Loucy (cell line): Measurements from ENCODE around the gene HUNK.

Experiments
- H2AFZ ChIP-seq: fragments of 200-600 bp; sonication (generic); 2 replicates; pipeline ENCODE4 v1.6.0; 2016; ENCODE audit warnings: antibody characterized with exemption, mild to moderate bottlenecking, low read length, moderate library complexity
- H3F3A ChIP-seq: fragments of 200-600 bp; 2 replicates; pipeline ENCODE4 v1.6.0; 2016; ENCODE audit warnings: antibody characterized with exemption, low read depth, mild to moderate bottlenecking
- H3K27me3 ChIP-seq: fragments of 200-600 bp; sonication (generic); 2 replicates; pipeline ENCODE4 v1.6.1; 2014; ENCODE audit warnings: low read length, mild to moderate bottlenecking; ENCODE audit not compliant: insufficient read depth, poor library complexity, severe bottlenecking
- H3K36me3 ChIP-seq: fragments of 200-600 bp; sonication (generic); 2 replicates; pipeline ENCODE4 v1.6.1; 2016; ENCODE audit warnings: low read length; ENCODE audit not compliant: insufficient read depth
- H3K4me1 ChIP-seq: fragments of 200-600 bp; sonication (generic); 2 replicates; pipeline ENCODE4 v1.5.1; 2014; ENCODE audit warnings: low read length, mild to moderate bottlenecking; ENCODE audit not compliant: insufficient read depth, poor library complexity, severe bottlenecking
- H3K4me2 ChIP-seq: fragments of 200-600 bp; sonication (generic); 2 replicates; pipeline ENCODE4 v1.6.0; 2014; ENCODE audit warnings: antibody characterized with exemption, low read length, low read depth, mild to moderate bottlenecking; ENCODE audit not compliant: poor library complexity, severe bottlenecking
- H3K4me3 ChIP-seq: fragments of 200-600 bp; sonication (generic); 2 replicates; pipeline ENCODE4 v1.5.1; 2014; ENCODE audit warnings: low read length, mild to moderate bottlenecking, mixed read lengths; ENCODE audit not compliant: poor library complexity, severe bottlenecking
- H3K79me2 ChIP-seq: fragments of 200-600 bp; sonication (generic); 2 replicates; pipeline ENCODE4 v1.6.1; 2014; ENCODE audit warnings: low read length; ENCODE audit not compliant: insufficient read depth
- H3K9ac ChIP-seq: fragments of 200-600 bp; sonication (generic); 2 replicates; pipeline ENCODE4 v1.6.0; 2014; ENCODE audit warnings: mild to moderate bottlenecking, low read depth, low read length, moderate library complexity; ENCODE audit not compliant: poor library complexity, severe bottlenecking
- H3K9me2 ChIP-seq: fragments of 200-600 bp; sonication (generic); replicated peaks from 2 replicates; pipeline ENCODE4 v1.6.1; 2016; ENCODE audit warnings: low read depth, low read length, mixed read lengths
- H3K9me3 ChIP-seq: fragments of 200-600 bp; sonication (generic); 2 replicates; pipeline ENCODE4 v1.6.1; 2014; ENCODE audit warnings: mild to moderate bottlenecking, antibody characterized with exemption, low read length, low read depth; ENCODE audit not compliant: insufficient read depth
- H4K20me1 ChIP-seq: fragments of 200-600 bp; sonication (generic); 2 replicates; pipeline ENCODE4 v1.6.0; 2014; ENCODE audit warnings: antibody characterized with exemption, low read length, mild to moderate bottlenecking; ENCODE audit not compliant: insufficient read depth, poor library complexity, severe bottlenecking
- EZH2phosphoT487 ChIP-seq: fragments of 200-600 bp; IDR thresholded peaks from 2 replicates; pipeline ENCODE4 v1.6.1; 2018; ENCODE audit warnings: antibody characterized with exemption, mild to moderate bottlenecking, moderate library complexity, borderline replicate concordance
- TF ChIP-seq, protein P1 (sequence below): fragments of 200-600 bp; sonication (generic); conservative IDR thresholded peaks from 2 replicates; pipeline ENCODE4 v1.5.1; 2014; ENCODE audit warnings: mild to moderate bottlenecking, antibody characterized with exemption, low read length

Gene HUNK

GRCh38 chr21:31898933-31899630 is 26.3 kb downstream of the HUNK start:
- no peak overlapping the region for H2AFZ ChIP-seq
- H3K4me1 ChIP-seq, result no peaks in the 10 kb centered on the region
- H3K4me2 ChIP-seq, result no peak overlapping the region

GRCh38 chr21:31900121-31900895 is 27.5 kb downstream of the HUNK start:
- H3K9me2 ChIP-seq, result no peaks in the 10 kb centered on the region
- H3K36me3 ChIP-seq, result no peaks in the 10 kb centered on the region
- H3K4me2 ChIP-seq, result no peak overlapping the region
- H4K20me1 ChIP-seq, result no peaks in the 10 kb centered on the region
- no peaks in the 10 kb centered on the region for H3K79me2 ChIP-seq
- no peaks in the 10 kb centered on the region for H3K4me1 ChIP-seq
- no peak overlapping the region for H2AFZ ChIP-seq
- no peaks in the 10 kb centered on the region for H3K27me3 ChIP-seq
- H3F3A ChIP-seq, result no peaks in the 10 kb centered on the region
- no peak for TF ChIP-seq EZH2phosphoT487
- TF ChIP-seq, protein P1, sequence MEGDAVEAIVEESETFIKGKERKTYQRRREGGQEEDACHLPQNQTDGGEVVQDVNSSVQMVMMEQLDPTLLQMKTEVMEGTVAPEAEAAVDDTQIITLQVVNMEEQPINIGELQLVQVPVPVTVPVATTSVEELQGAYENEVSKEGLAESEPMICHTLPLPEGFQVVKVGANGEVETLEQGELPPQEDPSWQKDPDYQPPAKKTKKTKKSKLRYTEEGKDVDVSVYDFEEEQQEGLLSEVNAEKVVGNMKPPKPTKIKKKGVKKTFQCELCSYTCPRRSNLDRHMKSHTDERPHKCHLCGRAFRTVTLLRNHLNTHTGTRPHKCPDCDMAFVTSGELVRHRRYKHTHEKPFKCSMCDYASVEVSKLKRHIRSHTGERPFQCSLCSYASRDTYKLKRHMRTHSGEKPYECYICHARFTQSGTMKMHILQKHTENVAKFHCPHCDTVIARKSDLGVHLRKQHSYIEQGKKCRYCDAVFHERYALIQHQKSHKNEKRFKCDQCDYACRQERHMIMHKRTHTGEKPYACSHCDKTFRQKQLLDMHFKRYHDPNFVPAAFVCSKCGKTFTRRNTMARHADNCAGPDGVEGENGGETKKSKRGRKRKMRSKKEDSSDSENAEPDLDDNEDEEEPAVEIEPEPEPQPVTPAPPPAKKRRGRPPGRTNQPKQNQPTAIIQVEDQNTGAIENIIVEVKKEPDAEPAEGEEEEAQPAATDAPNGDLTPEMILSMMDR, result no peak
- no peak overlapping the region for H3K4me3 ChIP-seq
- no peak overlapping the region for H3K9ac ChIP-seq
- H3K9me3 ChIP-seq, result no peaks in the 10 kb centered on the region

More at GRCh38 chr21:31898933-31899630, 26.3 kb downstream of the HUNK start:
- H3F3A ChIP-seq, result no peaks in the 10 kb centered on the region
- no peak for TF ChIP-seq EZH2phosphoT487
- TF ChIP-seq, protein P1, result no peak
- H3K9me2 ChIP-seq, result no peaks in the 10 kb centered on the region
- H3K9me3 ChIP-seq, result no peaks in the 10 kb centered on the region
- no peak overlapping the region for H3K9ac ChIP-seq
- no peaks in the 10 kb centered on the region for H3K79me2 ChIP-seq
- H3K36me3 ChIP-seq, result no peaks in the 10 kb centered on the region
- H3K4me3 ChIP-seq, result no peak overlapping the region
- no peaks in the 10 kb centered on the region for H4K20me1 ChIP-seq
- no peaks in the 10 kb centered on the region for H3K27me3 ChIP-seq

DNA sequence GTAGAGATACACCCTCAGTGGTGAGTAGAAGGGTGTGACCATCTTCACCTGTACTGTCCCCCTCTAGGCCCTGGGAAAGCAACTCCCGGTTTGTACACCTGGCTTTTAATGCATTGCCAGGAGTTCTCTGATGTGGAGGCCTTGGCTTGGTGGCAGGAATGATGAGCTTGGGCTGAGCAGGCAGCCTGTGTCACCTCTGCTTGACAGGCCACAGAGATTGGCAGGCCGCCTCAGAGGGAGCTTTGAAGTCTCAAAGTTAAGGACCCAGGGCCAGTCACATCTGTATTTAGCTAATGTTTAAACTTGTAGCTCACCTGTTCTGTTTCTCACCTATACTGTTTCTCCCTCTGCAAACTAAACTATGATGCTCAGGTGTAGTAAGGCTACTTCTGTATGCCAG is 28.5 kb downstream of the HUNK start:
- no peak overlapping the region for H3K4me2 ChIP-seq
- no peaks in the 10 kb centered on the region; the same call in 1 of the 2 replicates for H3K9me3 ChIP-seq
- H3K4me3 ChIP-seq, result no peak overlapping the region
- H3K9ac ChIP-seq, result no peak overlapping the region
- no peaks in the 10 kb centered on the region for H3K36me3 ChIP-seq
- no peaks in the 10 kb centered on the region for H4K20me1 ChIP-seq
- H3F3A ChIP-seq, result no peaks in the 10 kb centered on the region
- H3K27me3 ChIP-seq, result no peaks in the 10 kb centered on the region
- H3K79me2 ChIP-seq, result no peaks in the 10 kb centered on the region
- H3K4me1 ChIP-seq, result no peaks in the 10 kb centered on the region
- TF ChIP-seq, protein P1, result no peak
- no peak for TF ChIP-seq EZH2phosphoT487
- no peaks in the 10 kb centered on the region for H3K9me2 ChIP-seq
- H2AFZ ChIP-seq, result no peak overlapping the region
